Measurements from ENCODE around the gene MILR1.

The MILR1 gene

GRCh38 chr17:64449545-64449944, 630 bp downstream of the MILR1 start:
- no peaks in the 10 kb centered on the region for H3K79me2 ChIP-seq (ENCODE audit: low read length)
- H2AFZ ChIP-seq (ENCODE audit: low read depth, low read length) = no peak overlapping the region
- no peaks in the 10 kb centered on the region for H4K20me1 ChIP-seq (ENCODE audit: insufficient read depth, low read length)
- no peak for TF ChIP-seq CTCF (IDR thresholded peaks at IDR 0.05; ENCODE audit: low read depth, low read length)
- TF ChIP-seq EZH2phosphoT487 (IDR thresholded peaks at IDR 0.05; ENCODE audit: low read depth) = no peak
- H3K36me3 ChIP-seq (replicated peaks; ENCODE audit: low read depth, low read length) = no peaks in the 10 kb centered on the region
- no peaks in the 10 kb centered on the region for H3K27me3 ChIP-seq (ENCODE audit: low read depth, low read length)
- peak overlapping the region; percentile 71 for H3K4me2 ChIP-seq (ENCODE audit: low read length)
- peaks cover 11% of the 10 kb centered on the region for H3K4me1 ChIP-seq (ENCODE audit: low read length)
- H3K9me3 ChIP-seq (ENCODE audit: insufficient read depth, low read length) = no peaks in the 10 kb centered on the region
- H3K27ac ChIP-seq (ENCODE audit: low read length) = peak overlapping the region; percentile 12; the same call in 1 of the 2 replicates
- H3K9ac ChIP-seq (ENCODE audit: low read length) = no peak overlapping the region
- 0 out of 2 replicates have a peak overlapping the region, but pooled peaks have one; percentile 48 for H3K4me3 ChIP-seq (ENCODE audit: low read length)

GRCh38 chr17:64455993-64456885, 7.3 kb downstream of the MILR1 start:
- H3K9ac ChIP-seq (ENCODE audit: low read length) = no peak overlapping the region
- H3K27ac ChIP-seq (ENCODE audit: low read length) = peak overlapping the region; percentile 45
- H3K79me2 ChIP-seq (ENCODE audit: low read length) = no peaks in the 10 kb centered on the region

GRCh38 chr17:64457156-64457555, 8.2 kb downstream of the MILR1 start:
- Histone ChIP-seq H4K20me1 (ENCODE audit: insufficient read depth, low read length) (no peaks in the 10 kb centered on the region), H3K4me1 (ENCODE audit: low read length) (peaks cover 17% of the 10 kb centered on the region), H2AFZ (ENCODE audit: low read depth, low read length) (no peak overlapping the region), H3K79me2 (ENCODE audit: low read length) (no peaks in the 10 kb centered on the region), H3K4me3 (ENCODE audit: low read length) (no peak overlapping the region), H3K9me3 (ENCODE audit: insufficient read depth, low read length) (no peaks in the 10 kb centered on the region), H3K27me3 (ENCODE audit: low read depth, low read length) (no peaks in the 10 kb centered on the region), H3K36me3 (replicated peaks; ENCODE audit: low read depth, low read length) (no peaks in the 10 kb centered on the region), H3K27ac (ENCODE audit: low read length) (no peak overlapping the region), H3K4me2 (ENCODE audit: low read length) (no peak overlapping the region), H3K9ac (ENCODE audit: low read length) (no peak overlapping the region)
- TF ChIP-seq EZH2phosphoT487 (IDR thresholded peaks at IDR 0.05; ENCODE audit: low read depth) (no peak), CTCF (IDR thresholded peaks at IDR 0.05; ENCODE audit: low read depth, low read length) (no peak)

More at GRCh38 chr17:64455993-64456885, 7.3 kb downstream of the MILR1 start:
- H3K36me3 ChIP-seq (replicated peaks; ENCODE audit: low read depth, low read length) = no peaks in the 10 kb centered on the region
- H3K4me2 ChIP-seq (ENCODE audit: low read length) = no peak overlapping the region
- H3K9me3 ChIP-seq (ENCODE audit: insufficient read depth, low read length) = no peaks in the 10 kb centered on the region
- no peak overlapping the region for H2AFZ ChIP-seq (ENCODE audit: low read depth, low read length)
- H3K4me3 ChIP-seq (ENCODE audit: low read length) = 0 out of 2 replicates have a peak overlapping the region, but pooled peaks have one; percentile 8
- no peaks in the 10 kb centered on the region for H3K27me3 ChIP-seq (ENCODE audit: low read depth, low read length)
- H4K20me1 ChIP-seq (ENCODE audit: insufficient read depth, low read length) = no peaks in the 10 kb centered on the region
- no peak for TF ChIP-seq CTCF (IDR thresholded peaks at IDR 0.05; ENCODE audit: low read depth, low read length)
- TF ChIP-seq EZH2phosphoT487 (IDR thresholded peaks at IDR 0.05; ENCODE audit: low read depth) = no peak
- H3K4me1 ChIP-seq (ENCODE audit: low read length) = peaks cover 17% of the 10 kb centered on the region

GRCh38 chr17:64458756-64459155, 9.8 kb downstream of the MILR1 start:
- no peak overlapping the region for H3K27ac ChIP-seq (ENCODE audit: low read length)
- peaks cover 17% of the 10 kb centered on the region for H3K4me1 ChIP-seq (ENCODE audit: low read length)
- H3K27me3 ChIP-seq (ENCODE audit: low read depth, low read length) = no peaks in the 10 kb centered on the region
- H3K9ac ChIP-seq (ENCODE audit: low read length) = no peak overlapping the region
- H3K4me2 ChIP-seq (ENCODE audit: low read length) = no peak overlapping the region
- H3K79me2 ChIP-seq (ENCODE audit: low read length) = no peaks in the 10 kb centered on the region
- H4K20me1 ChIP-seq (ENCODE audit: insufficient read depth, low read length) = no peaks in the 10 kb centered on the region
- no peak for TF ChIP-seq EZH2phosphoT487 (IDR thresholded peaks at IDR 0.05; ENCODE audit: low read depth)
- no peak for TF ChIP-seq CTCF (IDR thresholded peaks at IDR 0.05; ENCODE audit: low read depth, low read length)
- H2AFZ ChIP-seq (ENCODE audit: low read depth, low read length) = no peak overlapping the region
- H3K9me3 ChIP-seq (ENCODE audit: insufficient read depth, low read length) = no peaks in the 10 kb centered on the region
- no peaks in the 10 kb centered on the region for H3K36me3 ChIP-seq (replicated peaks; ENCODE audit: low read depth, low read length)
- H3K4me3 ChIP-seq (ENCODE audit: low read length) = no peak overlapping the region
